Activated naive CD8-positive, alpha-beta T cell treated with anti-CD3 and anti-CD28 coated beads, Interleukin-2, amount 50 U/mL, for 16 hours (primary cell): ENCODE data around the gene ACAD11.
"Not testable (repeated sequence)": the region's sequence is repeated elsewhere in the genome, so short reads cannot be mapped to it uniquely, and the experiment has no call there.

Source experiments
- DNase-seq: peaks from one replicate; pipeline ENCODE4 v3.0.0-alpha.2; 2020; ENCODE audit warnings: low read depth, low spot score

Gene ACAD11

GRCh38 chr3:132605374-132605792 is 54.2 kb downstream of the ACAD11 start:
- no peak for DNase-seq

DNA sequence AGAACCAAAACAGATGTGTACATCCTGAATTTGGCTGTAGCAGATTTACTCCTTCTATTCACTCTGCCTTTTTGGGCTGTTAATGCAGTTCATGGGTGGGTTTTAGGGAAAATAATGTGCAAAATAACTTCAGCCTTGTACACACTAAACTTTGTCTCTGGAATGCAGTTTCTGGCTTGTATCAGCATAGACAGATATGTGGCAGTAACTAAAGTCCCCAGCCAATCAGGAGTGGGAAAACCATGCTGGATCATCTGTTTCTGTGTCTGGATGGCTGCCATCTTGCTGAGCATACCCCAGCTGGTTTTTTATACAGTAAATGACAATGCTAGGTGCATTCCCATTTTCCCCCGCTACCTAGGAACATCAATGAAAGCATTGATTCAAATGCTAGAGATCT is 59.0 kb downstream of the ACAD11 start:
- DNase-seq: not testable (repeated sequence)

DNA sequence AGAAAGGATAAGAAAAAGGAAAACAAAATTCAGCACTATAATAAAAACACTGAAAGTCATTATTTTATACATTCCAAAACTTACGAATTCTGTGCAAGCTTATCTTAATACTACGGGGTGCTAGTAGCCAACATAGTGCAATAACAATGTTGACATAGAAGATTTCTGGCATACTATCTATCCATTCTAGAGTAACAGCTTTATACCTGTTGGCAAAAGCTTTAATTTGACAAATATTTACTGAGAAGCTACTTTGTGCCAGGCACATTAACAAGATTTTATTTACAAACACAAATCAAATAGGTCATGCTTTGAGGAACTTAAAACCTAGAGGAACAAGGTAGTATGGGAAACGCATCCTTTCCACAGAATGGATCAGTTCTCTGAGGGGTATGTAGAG is 61.4 kb downstream of the ACAD11 start:
- no peak for DNase-seq

DNA sequence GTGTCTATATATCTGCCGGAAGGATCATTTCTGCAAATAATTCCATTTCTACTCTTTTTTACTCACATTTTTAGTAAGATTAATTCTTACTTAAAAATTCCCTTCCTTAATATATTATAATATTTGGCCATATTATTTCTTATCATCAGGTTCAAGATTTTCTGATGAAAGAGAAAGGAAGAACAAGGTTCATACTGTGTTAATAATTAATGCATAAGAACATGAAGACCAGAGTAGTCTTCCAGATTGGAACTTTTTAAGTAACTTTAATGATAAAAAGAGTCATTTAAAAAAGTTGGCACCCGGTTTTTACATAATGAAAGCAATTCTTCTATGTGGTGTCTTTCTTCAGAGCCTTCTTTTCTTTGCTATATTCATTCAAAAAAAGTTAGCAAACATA is 61.9 kb downstream of the ACAD11 start:
- no peak for DNase-seq

- DNase-seq: no peak
Observed at GRCh38 chr3:132596816-132597433, 62.7 kb downstream of the ACAD11 start, which contains the start of gene ACKR4. ACKR4 (plus strand) TSS chr3:132597270; CDS start chr3:132600398, 3,128 bp downstream.

DNA sequence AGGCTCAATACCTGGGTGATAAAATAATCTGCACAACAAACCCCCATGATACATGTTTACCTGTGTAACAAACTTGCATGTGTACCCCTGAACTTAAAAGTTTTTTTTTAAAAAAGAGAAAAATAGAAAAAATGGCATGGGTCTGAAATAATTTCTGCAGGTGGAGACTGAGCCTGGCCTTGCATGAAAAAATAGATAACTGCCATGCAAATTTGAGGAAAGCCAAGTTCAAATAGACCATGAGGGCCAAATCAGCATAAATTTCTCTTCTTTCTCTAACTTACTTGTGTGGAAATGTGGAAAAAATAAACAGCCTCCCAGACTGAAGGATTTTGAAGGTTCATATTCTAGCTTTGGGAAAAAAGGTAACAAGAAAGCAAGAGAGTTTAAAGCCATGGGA is 63.3 kb downstream of the ACAD11 start:
- no peak for DNase-seq

GRCh38 chr3:132595014-132595413 is 64.6 kb downstream of the ACAD11 start:
- DNase-seq: no peak

GRCh38 chr3:132594498-132594897 is 65.1 kb downstream of the ACAD11 start:
- no peak for DNase-seq

GRCh38 chr3:132593947-132594323 is 65.7 kb downstream of the ACAD11 start:
- no peak for DNase-seq

- no peak for DNase-seq
Observed at GRCh38 chr3:132593241-132593946, 66.2 kb downstream of the ACAD11 start.

DNA sequence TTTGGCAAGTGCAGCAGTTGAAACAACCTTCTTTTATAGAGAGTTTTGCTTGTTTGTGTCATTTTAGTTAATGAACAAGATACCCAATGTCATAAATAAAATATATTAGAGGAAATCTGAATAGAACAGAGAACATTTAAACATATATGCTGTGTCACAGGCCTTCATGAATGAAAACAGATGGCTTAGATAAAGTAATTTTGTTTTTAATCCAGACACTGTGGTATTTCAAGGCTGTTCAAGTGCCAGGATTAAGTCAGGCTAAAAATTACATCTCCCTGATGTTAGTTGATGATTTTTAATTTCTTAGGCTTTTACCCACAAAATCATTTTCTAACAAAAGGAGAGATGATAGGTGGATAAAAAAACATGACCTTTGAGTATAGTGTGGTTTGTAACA is 67.4 kb downstream of the ACAD11 start:
- no peak for DNase-seq

DNA sequence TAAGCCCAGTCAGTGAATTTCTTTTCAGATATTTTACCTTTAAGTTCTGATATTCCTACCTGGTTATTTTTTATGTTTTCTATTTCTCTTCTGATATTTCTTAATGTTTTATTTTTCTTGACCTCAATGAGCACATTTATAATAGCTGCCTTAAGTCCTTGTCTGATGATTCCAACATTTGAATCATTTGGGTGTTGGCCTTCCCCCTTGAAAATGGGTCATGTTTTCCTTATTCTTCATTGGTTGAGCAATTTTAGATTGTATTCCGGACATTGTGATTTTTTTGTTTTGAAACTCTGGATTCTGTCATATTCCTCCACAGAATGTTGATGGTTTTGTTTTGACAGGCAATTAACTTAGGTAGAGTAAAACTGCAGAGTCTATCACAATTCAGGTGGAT is 72.2 kb downstream of the ACAD11 start:
- DNase-seq: no peak

DNA sequence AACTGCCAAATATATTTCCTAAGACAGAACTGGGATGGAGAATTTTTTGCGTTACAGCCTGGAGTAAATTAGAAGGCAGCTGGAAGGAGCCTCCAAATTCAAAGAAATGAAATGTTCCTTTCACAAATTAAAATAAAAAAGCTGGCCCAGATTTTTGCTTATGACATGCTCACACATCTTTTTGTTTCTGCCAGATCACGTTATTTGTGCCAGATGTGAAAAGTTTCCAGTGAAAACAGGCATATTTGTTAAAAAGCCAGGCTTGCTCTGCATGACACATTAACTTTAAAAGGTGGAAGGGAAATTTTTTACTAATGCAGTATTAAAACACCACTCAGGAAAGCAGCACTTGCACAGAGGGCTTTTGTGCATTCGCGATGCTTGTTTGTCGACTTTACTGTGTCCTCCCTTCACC is 85.8 kb downstream of the ACAD11 start:
- DNase-seq: no peak

- DNase-seq: no peak
Observed at GRCh38 chr3:132570016-132570415, 89.6 kb downstream of the ACAD11 start.

DNA sequence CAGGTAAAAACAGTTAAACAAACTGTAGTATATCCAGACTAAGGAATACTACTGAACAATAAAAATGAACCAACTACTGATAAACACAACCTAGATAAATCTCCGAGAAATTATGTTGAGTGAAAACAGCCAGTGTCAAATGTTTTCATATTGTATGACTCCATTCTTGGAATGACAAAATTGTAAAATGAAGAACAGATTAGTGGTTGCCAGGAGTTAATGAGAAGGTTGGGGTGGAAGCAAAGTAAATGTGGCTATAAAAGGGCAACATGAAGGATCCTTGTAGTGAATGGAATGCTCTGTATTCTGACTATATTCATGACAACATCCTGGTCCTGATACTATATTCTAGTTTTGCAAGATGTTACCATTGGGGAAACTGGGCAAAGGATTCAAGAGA is 90.0 kb downstream of the ACAD11 start:
- no peak for DNase-seq

GRCh38 chr3:132569153-132569552 is 90.5 kb downstream of the ACAD11 start:
- no peak for DNase-seq

DNA sequence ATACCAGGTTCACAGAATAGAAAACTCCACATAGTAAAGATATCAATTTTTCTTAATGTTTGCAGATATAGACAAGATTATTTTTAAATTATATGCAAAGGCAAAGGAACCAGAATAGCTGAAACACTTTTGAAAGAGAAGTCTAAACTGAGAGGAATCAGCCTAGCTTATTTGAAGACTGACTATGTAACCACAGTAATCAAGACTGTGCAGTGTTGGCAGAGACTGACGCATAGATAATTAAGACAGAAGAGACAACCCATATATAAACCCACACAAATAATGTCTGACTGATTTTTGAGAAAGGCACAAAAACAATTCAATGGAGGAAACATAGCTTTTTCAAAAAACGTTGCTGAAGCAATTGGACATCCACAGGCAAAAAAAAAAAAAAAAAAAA is 91.2 kb downstream of the ACAD11 start:
- DNase-seq: no peak

DNA sequence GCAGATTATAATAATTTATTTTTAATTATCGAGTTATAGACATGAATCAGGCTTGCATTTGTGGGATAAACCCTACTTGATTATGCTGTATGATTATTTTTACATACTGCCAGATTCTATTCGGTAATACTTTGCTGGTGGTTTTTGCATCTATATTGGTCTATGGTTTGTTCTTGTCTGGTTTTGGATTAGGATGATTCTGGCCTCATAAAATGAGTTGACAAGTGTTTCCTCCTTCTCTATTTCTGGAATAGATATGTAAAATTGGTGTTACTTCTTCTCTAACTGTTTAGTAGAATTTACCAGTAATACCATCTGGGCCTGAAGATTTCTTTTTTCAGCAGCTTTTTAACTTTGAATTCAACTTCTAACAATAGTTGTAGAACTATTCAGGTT is 95.5 kb downstream of the ACAD11 start:
- DNase-seq: no peak

- DNase-seq: no peak
Observed at GRCh38 chr3:132563420-132564069, 96.1 kb downstream of the ACAD11 start.

- DNase-seq: no peak
Observed at GRCh38 chr3:132561003-132561402, 98.6 kb downstream of the ACAD11 start.

DNA sequence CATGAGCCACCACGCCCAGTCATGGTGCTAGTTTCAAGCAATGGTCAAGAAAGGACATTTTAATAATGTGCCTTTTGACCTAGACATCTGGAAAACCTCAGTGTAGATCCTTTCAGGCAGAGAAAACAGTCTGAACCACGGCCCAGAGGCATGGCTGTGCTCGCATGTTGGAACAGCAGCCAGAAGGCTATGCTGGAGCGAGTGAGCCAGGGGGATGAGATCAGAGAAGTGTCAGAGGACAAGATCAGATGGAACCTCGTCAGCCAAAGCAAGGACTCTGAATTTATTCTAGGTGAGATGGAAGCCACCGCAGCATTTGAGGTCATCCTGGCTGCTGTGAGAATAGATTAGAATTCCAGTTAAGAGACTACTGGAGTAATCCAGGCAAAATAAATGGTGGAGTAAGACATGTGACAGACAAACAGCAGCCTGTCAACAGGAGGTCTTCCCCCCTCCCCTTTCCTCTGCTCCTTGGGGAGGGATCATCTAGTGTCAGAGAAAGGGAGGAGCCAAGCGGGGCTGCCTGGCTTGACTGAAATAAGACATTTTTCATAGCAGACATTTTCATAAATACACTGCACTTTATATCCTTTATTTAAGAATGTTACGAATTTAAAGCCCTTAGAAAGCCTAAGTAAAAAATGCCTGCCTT is 103.0 kb downstream of the ACAD11 start:
- DNase-seq: no peak

DNA sequence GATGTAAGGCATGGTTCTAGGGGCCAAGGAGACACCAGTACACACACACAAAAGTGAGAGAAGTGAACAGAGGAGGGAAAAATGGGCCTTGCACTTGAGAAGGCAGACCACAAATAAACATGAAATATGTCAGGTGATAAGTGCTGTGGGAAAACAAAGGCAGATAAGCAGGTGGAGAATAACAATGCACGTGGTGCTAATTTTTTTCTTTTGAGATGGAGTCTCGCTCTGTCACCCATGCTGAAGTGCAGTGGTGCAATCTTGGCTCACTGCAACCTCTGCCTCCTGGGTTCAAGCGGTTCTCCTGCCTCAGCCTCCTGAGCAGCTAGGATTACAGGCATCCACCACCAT is 103.6 kb downstream of the ACAD11 start:
- DNase-seq: not testable (repeated sequence)
